Measurements from ENCODE around the gene GTF3C1.

Gene GTF3C1

DNA sequence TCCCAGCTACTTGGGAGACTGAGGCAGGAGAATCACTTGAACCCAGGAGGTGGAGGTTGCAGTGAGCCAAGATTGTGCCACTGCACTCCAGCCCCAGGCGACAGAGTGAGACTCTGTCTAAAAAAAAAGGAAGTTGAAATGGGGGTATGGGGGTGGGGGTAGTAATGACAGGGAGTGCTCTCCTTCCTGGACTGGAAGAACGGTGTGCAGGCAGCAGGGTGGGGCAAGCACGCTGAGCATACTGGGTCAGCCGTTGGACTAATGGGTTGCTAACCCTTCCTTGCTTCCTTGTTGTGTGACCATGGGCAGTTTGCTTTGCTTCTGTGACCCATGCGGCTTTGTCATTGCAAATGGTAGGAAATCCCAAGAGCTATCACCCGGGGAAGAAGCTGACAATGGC, 16.7 kb upstream of the GTF3C1 start:
- DNase-seq: no peak

DNA sequence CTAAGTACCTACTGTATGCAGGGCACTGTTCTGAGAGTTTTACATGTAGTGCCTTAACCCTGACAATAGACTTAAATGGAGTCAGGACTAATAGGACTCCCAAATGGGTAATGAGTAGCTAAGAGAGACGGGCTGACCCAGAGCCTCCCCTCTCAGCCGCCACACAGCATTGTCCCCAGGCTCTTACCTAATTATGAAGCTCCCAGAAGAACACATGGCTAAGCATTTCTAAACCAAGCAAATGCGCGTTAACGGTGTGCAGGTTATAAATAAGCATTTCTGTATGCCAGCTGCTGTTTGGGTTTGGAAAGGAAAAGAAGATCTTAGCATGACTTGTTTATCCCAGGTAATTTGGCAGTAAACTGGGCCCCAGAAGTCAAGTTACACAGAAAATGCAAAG, 14.5 kb upstream of the GTF3C1 start:
- DNase-seq: no peak

DNA sequence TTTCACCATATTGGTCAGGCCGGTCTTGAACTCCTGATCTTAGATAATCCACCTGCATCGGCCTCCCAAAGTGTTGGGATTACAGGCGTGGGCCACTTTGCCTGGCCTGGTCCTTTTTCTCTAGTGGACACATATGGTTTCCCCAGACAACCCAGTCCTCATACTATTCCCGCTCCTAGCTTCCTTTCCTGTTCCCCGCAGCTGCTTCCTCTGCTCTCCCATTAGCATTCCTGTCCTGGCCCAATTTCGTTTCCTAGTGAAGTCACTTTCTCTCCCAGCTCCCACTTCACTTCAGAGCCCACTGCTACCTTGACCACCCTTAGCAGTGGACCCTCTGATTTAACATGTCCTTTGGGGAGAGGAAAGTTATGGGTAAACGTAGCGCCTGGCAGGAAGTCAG, 11.5 kb upstream of the GTF3C1 start:
- no peak for DNase-seq

DNA sequence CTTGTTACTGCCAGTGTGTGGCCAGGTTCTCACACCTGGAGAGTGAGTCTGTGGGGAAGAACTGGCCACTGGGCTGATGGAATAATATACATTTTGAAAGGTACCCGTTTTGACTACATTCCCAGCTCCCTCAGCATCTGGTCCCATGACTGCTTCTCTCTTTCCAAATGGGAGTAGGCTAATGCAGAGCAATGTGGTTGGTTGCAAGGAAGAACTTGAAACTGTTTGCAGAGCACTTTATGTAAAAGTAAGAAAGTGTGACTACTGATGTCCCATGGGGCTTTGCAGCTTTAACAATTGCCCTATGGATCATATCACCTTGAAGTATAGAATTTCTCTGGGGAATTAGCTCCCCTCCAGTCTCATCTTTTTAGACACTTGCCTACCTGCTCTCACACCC, 9.2 kb upstream of the GTF3C1 start:
- DNase-seq: no peak

DNA sequence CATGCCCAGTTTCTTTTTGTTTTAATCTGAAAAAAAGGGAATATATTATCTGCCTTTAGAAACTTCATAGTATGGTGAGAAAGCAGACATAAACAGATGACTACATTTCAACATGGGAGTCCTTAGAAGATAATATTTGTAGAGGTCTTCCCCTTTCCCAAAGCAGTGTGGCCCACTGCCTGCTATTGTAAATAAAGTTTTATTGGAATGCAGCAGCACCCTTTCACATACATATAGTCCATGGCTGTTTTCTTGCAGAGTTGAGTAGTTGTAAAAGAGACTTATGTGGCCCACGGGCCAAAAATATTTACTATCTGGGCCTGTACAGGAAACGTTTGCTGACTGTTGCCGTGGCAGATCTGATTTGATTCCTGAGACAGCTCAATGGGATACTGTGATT, 8.7 kb upstream of the GTF3C1 start:
- DNase-seq: no peak

DNA sequence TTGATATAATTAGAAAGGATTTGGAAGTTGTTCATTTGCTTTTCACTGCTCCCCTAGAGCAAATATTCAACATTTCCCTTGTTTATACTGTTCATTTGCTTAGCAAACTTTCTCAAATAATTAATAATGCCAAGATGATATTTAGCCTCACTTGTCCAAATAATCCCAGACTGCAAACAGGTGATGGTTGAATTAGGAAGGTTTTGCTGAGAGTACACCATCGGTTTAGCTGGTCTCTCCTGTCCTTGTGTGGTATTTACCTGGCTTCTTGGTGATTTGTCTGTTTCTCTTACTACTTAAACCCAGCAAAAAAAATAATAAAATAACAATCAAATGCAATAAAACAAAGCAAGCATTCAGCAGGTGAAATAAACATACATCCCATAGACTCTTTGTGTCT, 6.8 kb upstream of the GTF3C1 start:
- DNase-seq: no peak

DNA sequence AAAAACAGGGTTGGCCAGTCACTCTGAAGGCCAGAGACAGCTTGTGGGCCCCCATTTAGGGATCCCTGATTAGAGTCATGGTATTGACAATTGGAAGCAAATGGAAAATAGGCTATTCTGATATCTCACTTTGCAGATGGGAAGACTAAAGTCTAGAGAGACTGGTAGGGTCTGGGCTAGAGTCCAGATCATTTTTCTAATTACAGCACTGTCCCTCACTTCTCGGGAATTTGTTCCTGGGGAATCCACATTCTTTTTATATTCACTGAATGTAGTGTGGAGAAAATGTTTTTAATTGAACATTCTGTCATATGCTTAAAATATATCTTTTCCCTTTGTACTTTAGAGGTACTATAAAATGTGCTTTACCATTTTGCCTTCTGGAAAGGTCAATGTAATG, 1.3 kb upstream of the GTF3C1 start:
- no peak for DNase-seq

DNA sequence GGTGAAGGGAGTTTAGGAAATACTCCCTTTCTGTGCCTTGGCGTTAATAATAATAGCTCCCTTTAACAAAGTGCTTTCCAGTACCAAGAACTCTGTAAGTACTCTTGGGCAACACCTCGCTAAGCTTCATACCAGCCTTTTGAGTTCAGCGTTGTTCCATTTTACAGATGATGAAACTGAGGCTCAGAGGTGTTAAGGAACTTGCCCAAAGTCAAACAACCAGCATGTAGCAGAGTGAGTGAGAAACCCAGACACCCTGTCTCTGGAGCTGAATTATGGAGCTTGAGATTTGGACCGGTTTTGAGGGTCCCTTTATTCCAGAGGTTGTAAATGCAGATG, 838 bp upstream of the GTF3C1 start:
- no peak for DNase-seq

DNA sequence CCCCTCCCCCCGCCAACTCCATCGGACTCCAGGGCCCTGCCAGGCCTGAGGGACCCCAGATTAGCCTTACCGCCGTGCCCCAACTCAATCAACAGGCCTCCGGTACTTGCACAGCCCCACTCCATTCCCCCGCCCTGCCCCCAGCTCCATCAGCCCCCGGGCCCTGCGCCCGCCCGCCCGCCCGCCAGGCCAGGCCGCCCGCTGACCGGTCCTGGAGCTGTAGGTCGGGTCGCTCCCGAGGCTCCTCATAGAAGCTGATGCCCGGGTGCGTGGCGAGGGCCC, 308 bp downstream of the GTF3C1 start:
- DNase-seq: no peak

DNA sequence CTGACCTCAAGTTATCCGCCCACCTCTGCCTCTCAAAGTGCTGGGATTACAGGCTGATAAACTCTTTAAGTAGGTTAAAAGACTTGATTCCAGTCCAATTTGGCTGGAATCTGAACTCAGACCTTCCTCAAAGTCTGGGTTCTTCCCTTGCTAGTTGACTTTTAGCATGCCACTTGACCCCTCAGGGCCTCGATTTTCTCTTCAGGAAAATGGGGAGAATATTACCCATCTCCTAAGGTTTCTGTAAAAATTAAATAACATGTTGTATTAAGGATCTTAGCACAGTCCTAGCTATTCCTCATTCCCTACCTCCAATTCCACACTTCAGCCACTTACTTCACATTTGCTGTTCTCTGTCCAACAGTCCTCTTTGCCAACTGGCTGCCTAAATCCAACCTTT, 1.9 kb downstream of the GTF3C1 start:
- DNase-seq: no peak

DNA sequence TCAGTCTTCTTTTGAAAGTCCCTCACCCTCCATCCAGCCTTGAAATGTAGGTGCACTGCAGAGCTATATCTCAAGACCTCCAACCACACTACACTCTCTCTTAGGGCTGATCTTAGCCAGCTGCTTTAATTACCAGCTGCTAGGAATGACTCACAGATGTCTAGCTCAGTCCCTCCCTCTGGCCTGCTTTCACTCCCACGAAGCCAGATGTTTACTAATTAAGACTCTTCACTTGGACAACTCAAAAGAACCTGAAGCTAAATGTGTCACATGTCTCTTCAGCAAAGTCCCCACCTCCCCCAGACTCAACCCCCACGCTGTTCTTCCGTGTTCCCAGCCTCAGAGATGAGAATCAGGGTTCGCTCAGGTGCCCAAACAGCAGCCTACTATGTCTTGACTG, 2.6 kb downstream of the GTF3C1 start:
- no peak for DNase-seq

DNA sequence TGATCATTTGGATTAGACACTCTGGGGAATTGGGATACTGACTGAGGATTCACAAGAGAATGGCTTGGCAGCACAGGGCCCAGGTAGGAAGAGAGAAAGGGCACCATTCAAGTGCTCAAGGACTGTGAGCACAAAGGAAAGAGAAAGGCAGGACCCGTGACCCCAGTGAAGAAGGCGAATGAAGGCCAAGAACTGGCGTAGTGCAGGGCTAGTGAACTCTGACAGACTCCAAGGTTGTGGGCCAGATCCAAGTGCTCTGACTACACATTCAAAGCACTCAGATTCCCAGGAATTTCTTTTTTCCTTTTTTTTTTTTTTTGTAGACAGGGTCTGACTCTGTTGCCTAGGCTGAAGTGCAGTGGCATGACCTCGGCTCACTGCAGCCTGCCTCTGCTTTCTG, 5.0 kb downstream of the GTF3C1 start:
- no peak for DNase-seq

DNA sequence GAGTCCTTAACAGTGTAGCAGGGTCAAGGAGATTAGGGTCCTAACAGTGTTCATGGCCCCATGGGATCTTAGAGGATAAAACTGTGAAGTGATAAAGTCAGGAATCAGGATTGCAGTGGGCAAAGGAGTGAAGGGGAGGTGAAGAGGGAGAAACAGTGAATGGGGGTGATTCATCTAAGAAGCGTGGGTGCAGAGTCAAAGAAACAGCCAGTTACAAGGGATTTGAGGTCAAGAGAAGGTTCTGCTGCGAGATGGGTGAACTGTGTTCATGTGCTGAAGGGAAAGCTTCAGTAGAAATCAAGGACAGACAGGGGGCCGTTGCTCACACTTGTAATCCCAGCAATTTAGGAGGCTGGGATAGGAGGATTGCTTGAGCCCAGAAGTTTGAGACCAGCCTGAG, 5.9 kb downstream of the GTF3C1 start:
- no peak for DNase-seq

DNA sequence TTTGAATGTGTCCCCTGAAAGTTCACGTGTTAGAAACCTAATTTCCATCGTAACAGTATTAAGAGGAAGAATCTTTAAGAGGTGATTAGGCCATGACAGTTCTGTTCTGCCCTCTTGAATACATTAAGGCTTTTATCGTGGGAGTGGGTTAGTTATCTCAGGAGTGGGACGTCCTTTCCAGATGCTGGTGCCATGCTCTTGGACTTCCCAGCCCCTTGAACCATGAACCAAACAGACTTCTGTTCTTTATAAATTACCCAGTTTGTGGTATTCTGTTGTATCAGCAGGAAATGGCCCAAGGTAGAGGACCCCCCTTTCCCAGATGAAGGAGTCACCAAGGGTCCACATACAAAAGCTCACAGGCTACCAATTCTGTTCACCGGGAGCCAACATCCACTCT, 10.1 kb downstream of the GTF3C1 start:
- no peak for DNase-seq

DNA sequence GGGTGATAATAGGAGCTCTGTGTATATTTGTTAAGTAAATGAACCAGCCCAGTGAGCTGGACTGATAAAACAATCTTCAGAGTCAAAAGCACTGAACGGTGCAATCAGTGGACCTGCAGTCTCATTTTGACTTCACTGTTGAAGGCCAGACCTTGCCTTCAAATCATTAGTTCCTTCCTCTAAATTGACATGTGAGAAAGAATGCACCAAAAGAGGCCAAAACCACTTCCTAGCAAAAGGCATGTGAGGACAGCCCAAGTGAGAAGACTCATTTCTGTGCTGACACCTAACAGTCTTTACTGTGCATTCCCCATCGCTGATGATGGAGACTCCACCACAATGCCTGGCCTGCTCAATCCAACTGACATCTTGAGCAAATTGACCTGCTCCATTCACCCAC, 10.6 kb downstream of the GTF3C1 start:
- no peak for DNase-seq

DNA sequence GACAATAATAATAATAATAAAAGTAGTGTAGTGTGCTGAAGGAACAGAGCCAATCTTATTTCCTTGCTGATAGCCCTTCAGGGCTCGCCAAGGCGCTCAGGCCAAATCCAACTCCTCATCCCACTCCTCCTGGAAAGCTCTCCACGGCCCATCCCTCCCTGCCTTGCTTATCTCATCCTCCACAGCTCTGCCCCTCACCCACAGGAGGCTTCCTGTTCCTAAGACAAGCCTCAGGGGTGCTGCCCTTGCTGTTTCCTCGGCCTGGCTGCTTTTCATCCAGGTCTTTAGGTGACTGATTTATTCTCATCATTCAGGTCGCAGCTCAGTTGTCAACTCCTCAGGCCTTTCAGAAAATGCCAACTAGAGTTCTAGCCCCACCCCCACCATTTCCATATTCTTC, 11.2 kb downstream of the GTF3C1 start:
- DNase-seq: no peak

DNA sequence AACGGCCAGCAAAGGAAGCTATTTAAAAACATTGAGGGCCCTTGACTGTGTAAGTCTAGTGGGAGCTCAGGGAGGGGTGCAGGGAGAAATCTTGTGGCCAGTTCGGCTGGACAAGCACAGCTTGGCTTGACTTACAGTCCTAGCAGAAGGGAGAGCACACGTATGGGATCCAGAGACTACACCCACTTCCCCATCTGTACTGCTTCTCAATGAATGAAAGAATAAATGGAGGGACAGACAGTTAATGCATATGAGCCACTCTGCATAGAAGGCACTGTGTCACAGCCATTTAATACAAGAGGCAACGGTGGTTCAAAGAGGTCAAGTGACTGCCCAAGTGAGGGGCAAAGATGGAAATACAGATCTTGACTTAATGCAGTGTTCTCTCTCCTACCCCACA, 15.5 kb downstream of the GTF3C1 start:
- DNase-seq: no peak

DNA sequence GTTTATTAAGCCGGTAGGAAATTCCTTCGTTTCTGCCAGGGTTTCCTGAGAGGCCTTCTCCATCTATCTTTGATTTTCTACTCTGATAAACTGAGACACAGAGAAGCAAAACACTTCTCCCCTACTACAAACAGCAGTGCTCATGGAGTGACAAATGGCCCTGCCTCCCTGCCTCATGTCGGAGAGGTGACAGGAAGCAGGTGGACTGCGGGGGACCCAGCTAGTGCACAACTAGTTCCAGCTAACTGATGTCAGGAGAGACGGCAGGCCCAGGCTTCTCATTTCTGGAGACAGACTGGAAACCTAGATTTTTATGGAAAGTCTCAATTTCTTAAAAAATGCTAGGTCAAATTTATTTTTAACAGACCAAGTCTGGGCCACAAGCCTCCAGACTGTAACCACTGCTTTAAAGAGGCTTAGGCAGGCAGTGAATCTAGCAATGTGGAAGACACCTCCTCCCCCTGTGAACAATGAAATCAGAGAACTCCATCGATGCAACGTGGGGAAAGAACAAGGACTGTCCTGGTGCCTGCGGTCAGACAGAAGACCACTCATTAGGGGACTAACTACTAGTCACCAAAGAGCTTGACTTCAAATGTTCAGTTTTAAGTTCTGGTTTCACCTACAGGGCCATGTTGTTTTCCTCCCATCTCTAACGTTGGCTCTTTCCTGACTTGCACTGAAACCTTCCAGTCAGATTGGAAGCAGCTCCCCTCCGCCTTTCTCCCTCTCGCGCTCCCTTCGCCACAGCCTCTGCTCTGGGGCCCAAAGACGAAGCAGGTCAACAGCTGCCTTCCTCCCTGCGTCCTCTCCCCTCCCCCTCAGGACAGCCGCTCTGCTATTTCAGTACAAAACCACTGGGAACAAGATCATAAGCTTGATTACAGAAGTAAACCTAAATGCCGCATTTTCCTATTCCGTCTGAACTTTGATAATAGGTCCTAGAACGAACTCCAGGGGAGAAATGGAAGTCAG, 17.6 kb downstream of the GTF3C1 start:
- DNase-seq: no peak

DNA sequence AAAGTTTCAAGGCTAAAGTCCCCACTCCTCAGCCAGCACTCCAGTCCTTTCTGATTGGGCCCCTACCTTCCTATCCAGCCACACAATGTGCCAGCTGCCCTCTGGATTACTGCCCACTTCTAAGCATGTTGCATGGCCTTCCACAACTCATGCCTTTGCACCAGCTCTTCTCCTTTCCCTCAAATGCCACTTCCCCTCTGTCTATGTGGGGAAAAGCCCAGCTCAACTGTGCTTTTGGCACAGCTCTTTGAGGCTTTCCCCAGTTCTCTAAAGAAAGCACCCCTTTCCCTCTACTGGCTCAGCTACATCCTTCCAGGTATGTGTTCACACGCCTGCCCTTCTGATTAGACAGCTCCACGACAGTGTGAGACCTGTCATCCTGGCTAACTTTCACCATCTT, 18.5 kb downstream of the GTF3C1 start:
- no peak for DNase-seq

DNA sequence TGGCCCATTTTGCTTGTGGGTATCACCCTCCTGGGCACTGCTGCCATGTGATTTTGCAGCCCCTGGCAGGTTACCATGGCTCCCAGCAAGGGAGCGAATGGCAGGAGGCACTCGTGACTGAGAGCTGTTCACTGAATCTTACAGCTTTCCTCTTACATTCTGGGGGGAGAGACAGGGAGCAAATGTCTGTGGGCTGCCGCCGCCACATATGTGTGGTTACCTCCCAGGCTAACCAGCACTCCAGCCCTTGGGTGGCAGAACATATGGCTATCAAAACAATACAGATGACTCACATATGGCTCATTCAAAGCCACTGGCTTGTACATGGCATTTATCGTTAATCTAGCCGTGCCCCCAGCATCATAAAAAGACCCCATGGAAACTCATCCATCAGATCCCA, 19.8 kb downstream of the GTF3C1 start:
- DNase-seq: no peak

DNA sequence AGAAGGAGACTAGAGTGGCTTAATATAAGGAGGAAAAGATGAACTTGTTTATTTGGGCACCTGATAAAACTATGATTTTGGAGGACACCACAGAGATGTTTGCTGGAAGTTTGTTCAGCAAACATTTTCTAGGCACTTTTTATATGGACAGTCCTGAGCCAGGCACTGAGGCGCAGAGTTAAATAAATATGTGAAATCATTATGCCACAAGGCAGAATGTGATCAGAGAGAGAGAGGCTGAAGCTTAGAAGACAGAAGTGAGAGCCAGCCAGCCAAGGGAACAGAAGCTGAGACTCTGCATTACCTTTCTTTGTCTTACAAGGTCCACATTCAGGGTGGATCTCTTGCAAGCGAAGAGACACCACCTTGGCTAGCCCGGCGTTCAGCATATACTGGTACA, 21.4 kb downstream of the GTF3C1 start:
- DNase-seq: no peak

DNA sequence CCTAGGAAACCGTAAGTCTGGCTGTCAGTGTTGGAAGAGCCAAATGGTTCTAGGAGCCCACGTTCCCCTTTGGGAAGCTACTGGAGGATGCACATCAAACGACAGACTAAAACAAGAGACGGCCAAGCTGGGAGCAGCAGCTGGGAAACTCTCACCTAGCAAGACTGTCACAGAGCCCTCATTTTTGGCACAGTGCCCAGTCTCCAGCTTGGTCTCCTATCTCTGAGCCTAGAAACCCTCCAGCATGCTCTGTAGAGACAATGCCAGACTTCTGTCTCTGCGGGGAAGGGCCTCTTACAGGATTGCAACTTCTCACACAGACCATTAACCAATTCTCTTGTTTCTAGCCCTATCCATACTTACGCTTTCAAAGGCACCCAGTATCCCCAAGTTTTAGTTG, 23.5 kb downstream of the GTF3C1 start:
- no peak for DNase-seq

DNA sequence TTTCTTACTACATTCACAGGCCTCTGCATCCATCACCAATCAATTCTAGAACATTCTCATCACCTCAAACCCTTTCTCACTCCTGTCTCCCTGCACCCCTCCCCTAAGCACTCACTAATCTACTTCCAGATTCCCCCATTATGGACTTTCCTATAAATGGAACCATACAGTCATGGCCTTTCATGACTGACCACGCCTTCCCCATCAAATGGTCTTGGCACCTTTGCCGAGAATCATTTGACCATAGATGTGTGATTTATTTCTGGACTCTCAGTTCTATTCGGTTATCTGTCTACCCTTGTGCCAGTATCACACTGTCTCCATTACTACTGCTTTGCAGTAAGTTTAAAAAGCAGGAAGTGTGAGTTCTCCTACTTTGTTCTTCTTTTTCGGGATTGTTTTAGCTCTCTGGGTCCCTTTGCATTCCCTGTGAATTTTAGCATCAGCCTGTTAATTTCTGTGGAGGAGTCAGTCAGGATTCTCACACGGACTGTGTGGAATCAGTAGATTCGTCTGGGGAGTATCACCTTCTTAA, 27.5 kb downstream of the GTF3C1 start:
- no peak for DNase-seq

DNA sequence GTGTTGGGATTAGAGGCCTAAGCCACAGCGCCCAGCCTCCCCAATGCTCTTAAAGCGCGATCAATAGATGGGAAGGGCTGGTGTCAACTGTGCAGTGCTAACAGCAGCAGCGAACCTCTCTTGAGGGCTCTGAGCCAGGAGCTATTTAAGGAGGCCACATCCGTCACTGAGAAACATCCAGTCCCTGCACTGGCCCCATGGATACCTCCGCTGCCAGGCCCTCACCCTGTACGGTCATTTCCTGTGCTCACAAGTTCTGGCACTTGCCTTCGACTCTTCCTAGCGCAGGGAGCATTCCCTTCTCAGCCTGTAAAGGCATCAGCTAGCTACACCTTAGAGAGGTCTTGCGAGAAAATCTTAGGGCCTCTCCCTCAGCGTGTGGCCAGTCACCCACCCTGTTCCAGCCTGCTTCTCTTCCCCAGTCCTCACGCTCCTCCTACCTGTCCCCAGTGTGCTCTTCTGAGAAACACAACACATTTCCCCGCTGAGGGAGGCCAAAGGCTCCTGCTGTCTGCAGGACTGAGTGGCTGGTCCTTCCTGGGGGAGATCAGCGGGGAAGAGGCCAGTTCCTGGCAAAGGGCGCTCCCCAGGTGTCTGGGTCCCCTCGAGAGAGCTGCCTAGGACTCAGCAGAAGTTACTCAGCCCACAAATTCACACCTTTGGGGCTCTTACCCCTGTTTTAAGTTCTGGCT, 28.6 kb downstream of the GTF3C1 start:
- no peak for DNase-seq

DNA sequence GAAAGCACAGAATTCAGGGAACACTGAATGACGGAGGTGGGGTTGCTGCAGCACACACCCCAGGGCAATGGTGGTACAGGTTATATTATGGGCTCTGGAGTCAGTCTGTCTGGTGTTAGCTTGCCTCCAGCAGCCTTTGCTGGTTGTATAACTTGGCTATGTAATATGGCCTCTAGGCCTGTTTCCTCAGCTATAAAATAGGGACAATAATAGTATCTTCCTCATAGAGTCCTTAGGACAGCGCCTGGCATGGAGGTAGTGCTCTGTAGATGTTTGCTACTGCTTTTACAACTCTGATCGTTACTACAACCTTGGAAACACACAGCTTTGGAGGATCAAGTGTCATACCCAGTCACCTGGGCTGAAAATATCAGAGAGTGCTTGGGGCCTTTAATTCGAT, 31.5 kb downstream of the GTF3C1 start:
- no peak for DNase-seq
